GM12891 (cell line): ENCODE results near the gene AXIN1.

Experiments
- DNase-seq: peaks from one replicate; pipeline ENCODE4 v3.0.0; 2011; ENCODE audit warnings: low spot score; ENCODE audit not compliant: insufficient read length
- FAIRE-seq: peaks from 2 replicates; lab custom pipeline; 2011; peaks lifted over from hg19 to GRCh38; lab: Jason Lieb, UNC
- PAX5 ChIP-seq: IDR thresholded peaks from 2 replicates; pipeline ENCODE4 v1.6.1; 2011; ENCODE audit warnings: low read length, moderate library complexity, mild to moderate bottlenecking; ENCODE audit not compliant: insufficient read depth, severe bottlenecking
- POLR2A ChIP-seq: IDR thresholded peaks from 2 replicates; pipeline ENCODE4 v1.6.1; 2011; ENCODE audit warnings: low read depth, low read length, control low read depth
- POLR2AphosphoS5 ChIP-seq: IDR thresholded peaks from 2 replicates; pipeline ENCODE4 v1.6.1; 2011; ENCODE audit warnings: low read depth, low read length, control low read depth
- POU2F2 ChIP-seq: IDR thresholded peaks from 2 replicates; pipeline ENCODE4 v1.6.1; 2011; ENCODE audit warnings: low read depth, mild to moderate bottlenecking, control low read depth, low read length, moderate library complexity
- SPI1 ChIP-seq: IDR thresholded peaks from 2 replicates; pipeline ENCODE4 v1.6.1; 2011; ENCODE audit warnings: low read depth, low read length, control low read depth
- TAF1 ChIP-seq: IDR thresholded peaks from 2 replicates; pipeline ENCODE4 v1.6.1; 2011; ENCODE audit warnings: low read depth, low read length, control low read depth

The AXIN1 gene

GRCh38 chr16:370979-371514, 18.5 kb upstream of the AXIN1 start:
- FAIRE-seq: peak; percentile 5
- TF ChIP-seq POLR2AphosphoS5: no peak
- no peak for TF ChIP-seq SPI1
- TF ChIP-seq TAF1: no peak
- no peak for TF ChIP-seq POLR2A
- TF ChIP-seq POU2F2: no peak
- no peak for TF ChIP-seq PAX5
- DNase-seq: no peak

- FAIRE-seq: peak; percentile 98
- DNase-seq: peak; percentile 99
- TF ChIP-seq POLR2AphosphoS5 (no peak), SPI1 (no peak), TAF1 (no peak), POU2F2 (no peak), POLR2A (no peak), PAX5 (no peak)
These were observed 17.9 kb upstream of the AXIN1 start, which contains the start of gene MRPL28 for GRCh38 chr16:370443-370842. TSS of gene MRPL28 (minus strand) at chr16:370538. CDS start at chr16:370218, 320 bp downstream.

DNA sequence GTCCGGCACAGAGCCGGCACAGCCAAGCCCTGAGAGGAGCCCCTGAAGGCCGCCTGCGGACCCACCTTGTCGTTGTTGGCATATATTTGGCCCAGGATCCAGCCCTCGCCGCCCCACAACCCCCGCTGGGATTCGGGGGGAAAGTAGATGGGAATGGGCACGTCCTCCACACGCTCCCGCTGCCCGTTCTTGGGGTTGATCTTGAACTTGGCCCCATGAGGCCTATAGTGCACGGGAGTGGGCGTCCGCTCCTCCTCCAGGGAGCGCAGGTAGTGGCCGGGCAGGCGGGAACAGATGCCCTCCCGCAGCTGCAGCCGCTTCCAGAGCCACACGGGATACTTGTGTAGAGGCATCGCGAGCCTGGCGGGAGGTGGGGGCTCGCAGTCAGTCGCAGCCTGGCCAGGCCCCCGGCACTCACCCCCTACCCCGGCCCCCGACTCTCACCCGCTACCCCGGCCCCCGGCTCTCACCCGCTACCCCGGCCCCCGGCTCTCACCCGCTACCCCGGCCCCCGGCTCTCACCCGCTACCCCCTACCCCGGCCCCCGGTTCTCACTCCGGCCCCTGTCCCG, 17.4 kb upstream of the AXIN1 start:
- FAIRE-seq (peak; percentile 38), DNase-seq (no peak)
- TF ChIP-seq POLR2A: no peak
- TF ChIP-seq POU2F2: no peak
- no peak for TF ChIP-seq TAF1
- TF ChIP-seq PAX5: no peak
- no peak for TF ChIP-seq POLR2AphosphoS5
- TF ChIP-seq SPI1: no peak

DNA sequence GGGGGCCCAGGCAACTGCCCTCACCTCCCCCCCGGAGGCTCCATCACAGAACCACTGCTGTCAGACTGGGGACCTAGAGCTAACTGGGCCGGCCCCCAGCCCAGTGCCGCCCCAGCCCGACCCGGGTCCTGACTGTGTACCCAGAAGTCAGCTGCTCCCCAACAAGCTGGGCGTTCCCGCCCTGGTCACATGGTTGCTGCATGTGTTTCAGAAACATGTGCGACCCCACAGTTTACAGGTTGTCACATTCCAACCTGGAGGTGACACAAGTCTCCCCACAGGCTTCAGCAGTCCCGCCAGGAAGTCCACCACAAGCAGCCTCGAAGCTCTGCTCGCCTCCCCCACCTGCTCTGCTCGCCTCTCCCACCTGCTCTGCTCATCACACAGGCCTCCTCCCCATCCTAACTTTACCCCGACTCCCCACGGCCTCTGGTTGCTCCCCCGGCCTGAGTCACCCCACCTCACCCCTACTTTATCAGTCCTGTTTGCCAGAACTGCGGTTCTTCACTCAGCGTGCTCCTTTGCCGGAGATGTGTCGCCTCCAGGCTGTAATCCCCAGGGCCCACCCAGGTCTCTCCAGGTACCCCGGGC, 16.8 kb upstream of the AXIN1 start:
- TF ChIP-seq POU2F2 (no peak), PAX5 (no peak), TAF1 (no peak), POLR2AphosphoS5 (no peak), POLR2A (no peak), SPI1 (no peak)
- FAIRE-seq: peak; percentile 9

GRCh38 chr16:368388-369158, 16.1 kb upstream of the AXIN1 start:
- TF ChIP-seq PAX5 (no peak), POLR2A (no peak), POLR2AphosphoS5 (no peak), POU2F2 (no peak), SPI1 (no peak), TAF1 (no peak)
- DNase-seq: no peak
- FAIRE-seq: no peak

More for the DNA sequence above, 16.8 kb upstream of the AXIN1 start:
- no peak for DNase-seq

DNA sequence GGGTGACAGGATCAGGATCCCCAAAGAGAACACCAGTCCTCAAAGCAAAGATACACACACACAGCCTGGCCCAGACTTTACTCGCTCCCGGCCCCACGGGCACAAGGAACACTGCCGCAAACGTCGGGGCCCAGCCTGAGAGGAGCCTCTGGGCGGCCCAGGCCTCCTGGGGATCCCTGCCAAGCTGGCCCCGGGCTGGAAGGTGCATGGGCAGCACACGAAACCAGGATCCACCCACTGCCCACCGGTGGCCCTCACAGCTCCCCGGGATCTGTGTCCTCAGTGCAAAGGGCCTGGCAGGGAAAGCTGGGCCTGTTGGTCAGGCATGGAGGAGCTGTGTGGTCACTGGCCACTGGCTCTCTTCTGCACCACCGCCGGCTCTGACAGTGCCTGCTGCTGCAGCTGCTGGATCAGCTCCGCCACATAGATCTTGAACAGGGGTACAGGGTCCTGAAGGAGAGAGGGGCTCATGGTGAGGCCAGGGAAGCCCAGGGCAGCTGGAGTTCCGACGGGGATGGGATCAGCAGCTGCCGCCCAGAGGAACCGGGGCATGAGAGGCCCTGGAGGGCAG, 14.9 kb upstream of the AXIN1 start:
- DNase-seq: no peak
- no peak for FAIRE-seq
- TF ChIP-seq PAX5: no peak
- TF ChIP-seq POLR2AphosphoS5: no peak
- TF ChIP-seq SPI1: no peak
- TF ChIP-seq POU2F2: no peak
- TF ChIP-seq POLR2A: no peak
- TF ChIP-seq TAF1: no peak

GRCh38 chr16:366476-366875, 14.0 kb upstream of the AXIN1 start:
- DNase-seq (no peak), FAIRE-seq (no peak)
- TF ChIP-seq PAX5 (no peak), POU2F2 (no peak), POLR2A (no peak), POLR2AphosphoS5 (no peak), TAF1 (no peak)

DNA sequence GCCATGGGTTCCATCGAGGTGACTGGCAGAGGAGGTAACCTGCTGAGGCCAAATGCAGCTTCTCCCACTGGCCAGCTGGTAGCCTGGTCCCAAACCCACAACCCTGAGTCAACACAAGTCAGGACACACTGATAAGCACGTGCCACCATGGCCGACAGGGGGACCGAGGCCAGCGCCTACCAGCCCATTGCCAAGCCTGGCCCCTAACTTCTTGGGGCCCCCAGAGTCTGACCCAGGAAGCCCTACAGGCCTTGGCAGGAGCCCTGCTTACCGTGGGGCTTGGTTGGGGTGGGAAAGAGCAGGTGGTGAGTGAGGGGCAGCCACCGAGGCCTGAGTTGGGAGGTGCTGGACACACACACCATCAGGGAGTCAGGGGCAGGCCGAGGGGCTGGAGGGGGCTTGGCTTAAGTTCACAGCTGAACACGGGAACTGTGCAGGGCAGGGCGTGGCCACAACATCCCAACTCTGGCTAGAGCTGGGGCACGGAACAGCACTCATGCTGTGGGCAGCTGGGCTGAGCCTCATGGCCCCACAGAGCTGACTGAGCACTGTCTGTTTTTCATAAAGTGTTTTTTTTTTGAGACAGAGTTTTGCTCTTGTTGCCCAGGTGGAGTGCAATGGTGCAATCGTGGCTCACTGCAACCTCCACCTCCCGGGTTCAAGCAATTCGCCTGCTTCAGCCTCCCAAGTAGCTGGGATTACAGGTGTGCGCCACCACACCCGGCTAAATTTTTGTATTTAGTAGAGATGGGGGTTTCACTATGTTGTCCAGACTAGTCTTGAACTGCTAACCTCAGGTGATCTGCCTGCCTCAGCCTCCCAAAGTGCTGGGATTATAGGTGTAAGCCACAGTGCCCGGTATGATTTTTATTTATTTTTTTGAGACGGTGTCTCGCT, 12.3 kb upstream of the AXIN1 start:
- FAIRE-seq (no peak), DNase-seq (no peak)
- TF ChIP-seq PAX5 (no peak), SPI1 (no peak), POU2F2 (no peak), TAF1 (no peak), POLR2AphosphoS5 (no peak), POLR2A (no peak)
